GM18520 (cell line): Measurements from ENCODE around the gene ZNF593.

ENCODE experiments used
- ATAC-seq: cut with Tn5 transposase; IDR thresholded peaks from one replicate; pipeline ENCODE4 v1.9.1; 2021; ENCODE audit not compliant: unreplicated experiment

Gene ZNF593

DNA sequence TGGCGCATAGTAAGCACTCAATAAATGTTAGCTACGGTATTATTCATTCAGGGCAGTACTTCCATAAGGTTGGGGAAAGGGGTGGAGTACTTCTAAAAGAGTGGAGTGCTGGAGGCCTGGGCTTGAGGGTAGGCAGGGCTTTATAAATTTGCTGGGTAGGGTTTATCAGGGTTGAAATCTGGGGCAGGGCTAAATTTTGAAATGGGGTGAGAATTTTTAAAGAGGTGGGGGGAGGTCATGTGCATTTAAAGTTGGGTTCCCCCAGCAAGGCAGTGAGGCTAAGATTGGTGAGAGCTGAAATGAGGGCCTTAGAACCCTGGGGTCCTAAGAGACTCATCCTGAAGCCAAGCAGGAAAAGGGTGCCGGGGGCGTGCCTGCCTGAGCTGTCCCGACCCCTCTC lies 30.7 kb downstream of the ZNF593 start:
- ATAC-seq: no peak

DNA sequence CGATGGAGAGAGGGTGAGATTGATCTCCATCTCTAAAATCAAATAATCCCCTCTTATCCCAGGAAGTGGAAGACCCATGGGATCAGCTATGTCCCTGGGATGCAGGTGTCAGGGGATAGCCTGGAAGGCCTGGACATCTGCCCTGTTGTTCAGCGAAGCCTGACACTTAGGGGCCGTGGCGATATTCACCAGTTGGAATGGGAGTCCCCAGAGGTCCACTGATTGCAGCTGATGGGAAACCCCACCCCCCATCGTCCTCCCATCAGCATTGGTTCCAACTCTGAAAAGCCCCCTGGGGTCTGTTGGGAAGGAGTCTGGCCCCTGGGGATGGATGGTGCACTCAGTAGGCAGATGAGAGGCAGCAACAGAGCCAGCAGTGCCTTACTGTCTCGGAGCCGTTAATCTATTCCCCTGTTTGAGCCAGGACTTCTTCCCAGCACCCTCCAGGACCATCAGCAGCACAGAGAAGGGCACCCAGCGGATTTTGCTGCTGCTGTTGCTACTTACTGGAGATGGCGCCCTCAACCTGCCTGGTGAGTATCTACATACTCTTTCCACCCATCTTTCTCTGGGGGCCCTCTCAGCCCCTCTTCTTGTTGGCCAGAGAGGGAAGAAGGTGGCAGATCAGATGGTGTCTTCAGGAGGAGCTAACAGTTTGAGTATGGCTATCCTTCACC lies 34.1 kb downstream of the ZNF593 start:
- no peak for ATAC-seq

DNA sequence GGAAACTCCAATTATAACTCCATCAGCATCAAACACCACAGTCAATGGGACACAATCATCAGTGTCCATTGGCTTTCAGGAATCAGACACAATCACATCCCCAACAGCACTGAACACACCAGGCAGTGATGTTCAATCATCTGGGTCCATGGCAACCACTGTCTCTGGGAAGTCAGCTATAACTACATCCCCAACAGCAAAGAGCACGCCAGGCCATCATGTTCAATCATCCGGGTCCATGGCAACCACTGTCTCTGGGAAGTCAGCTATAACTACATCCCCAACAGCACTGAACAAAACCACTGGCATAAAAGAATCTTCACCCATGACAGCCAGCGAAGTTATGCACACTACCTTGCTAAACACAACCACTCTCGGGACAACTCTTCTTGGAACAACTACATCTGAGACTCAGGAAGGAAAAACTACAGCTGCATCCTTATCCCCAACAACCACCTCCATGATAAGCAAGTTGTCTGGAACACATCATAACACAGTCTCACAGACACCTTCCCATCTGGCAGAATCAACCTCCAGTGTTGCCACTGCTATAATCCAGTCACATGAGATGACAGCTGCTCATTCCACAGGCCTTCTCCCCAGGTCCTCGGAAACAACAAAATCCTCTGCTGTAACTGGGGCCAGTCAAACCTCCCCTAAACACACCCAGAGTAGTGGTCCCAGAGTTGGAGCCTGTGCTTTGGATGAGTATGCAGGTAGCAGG lies 40.6 kb downstream of the ZNF593 start:
- ATAC-seq: no peak

DNA sequence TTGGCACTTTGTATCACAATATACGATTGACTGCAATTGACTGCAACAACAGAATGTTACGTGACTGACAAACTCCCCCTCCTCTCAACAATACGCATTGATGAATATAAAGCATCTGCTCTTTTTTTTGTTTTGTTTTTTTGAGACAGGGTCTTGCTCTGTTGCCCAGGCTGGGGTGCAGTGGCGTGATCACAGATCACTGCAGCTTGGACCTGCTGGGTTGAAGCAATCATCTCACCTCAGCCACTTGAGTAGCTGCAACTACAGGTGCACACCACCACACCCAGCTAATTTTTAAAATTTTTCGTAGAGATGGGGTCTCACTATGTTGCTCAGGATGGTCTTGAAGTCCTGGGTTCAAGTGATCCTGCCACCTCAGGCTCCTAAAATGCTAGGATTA lies 43.0 kb downstream of the ZNF593 start:
- ATAC-seq: no peak

DNA sequence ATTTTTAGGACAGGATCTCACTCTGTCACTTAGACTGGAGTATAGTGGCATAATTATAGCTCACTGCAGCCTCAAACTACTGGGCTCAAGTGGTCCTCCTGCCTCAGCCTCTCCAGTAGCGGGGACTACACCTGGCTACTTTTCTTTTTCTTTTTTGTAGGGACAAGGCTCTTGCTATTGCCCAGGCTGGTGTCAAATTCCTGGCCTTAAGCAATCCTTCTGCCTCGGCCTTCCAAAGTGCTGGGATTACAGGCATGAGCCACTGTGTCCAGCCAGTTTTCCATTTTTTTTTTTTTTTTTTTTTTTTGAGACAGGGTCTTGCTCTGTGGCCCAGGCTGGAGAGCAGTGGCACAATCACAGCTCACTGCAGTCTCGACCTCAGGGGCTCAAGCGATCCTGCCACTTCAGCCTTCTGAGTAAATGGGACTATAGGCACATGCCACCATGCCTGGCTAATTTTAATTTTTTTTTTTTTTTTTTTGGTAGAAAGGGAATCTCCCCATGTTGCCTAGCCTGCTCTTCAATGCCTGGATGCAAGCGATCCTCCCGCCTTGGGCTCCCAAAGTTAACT lies 43.7 kb downstream of the ZNF593 start:
- ATAC-seq: no peak

DNA sequence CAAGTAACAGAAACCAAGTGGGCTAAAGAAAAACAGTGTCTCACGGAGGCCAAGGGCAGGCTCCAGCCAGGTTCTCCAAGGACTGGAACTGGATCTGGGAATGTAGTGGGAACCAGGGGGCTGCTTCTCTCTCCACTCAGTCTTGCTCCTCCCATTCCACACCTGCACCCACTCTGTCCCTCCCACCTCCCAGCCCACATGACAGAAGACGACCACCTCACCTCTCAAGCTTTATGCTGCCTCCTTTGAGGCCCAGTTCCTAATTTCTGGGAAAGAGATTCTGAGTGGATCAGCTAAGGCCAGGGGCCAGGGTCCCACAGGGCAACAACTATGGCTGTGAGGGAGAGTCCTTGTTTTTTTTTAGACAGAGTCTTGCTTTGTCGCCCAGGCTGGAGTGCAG lies 45.5 kb downstream of the ZNF593 start:
- ATAC-seq: no peak

DNA sequence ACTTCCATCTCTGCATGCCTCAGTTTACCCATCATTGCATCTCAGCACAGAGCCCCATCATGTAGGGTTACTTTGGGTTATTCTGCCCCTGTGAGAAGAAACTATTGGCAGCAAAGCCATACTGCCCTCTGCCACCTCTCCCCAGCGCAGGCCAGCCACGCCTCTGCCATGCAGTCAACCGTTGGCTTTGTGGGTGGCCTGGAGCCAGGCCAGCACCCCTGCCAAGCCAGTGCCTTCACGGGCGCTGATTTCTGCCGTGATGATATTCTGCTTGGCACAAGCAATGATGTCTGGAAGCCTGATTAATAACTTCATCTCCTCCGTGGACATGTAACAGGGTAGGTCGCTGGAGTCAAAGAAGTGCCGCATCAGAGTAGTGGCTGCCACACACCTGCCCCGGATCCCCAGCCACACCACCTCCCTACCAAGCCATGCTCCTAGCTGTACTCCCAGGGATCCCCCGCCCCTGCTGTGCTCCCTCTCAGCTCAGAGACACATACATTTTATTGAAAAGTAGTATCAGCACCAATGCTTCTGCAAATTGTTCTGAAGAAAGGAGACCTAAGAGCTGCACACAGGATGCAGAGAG lies 49.3 kb downstream of the ZNF593 start:
- ATAC-seq: no peak
